GM23338 (cell line): ENCODE data around the gene GPR42. TPM values are rescaled to one million over a fixed set of nuclear protein-coding genes. Genes with fewer than 3 reads are reported as not detected.
A peak's percentile ranks its signal among the peaks of the same experiment; 100 is the strongest.

Experiments
- ATAC-seq: fragments of 200-7000 bp; cut with Tn5 transposase; 3 replicates; pipeline ENCODE4 v1.9.1; 2020
- DNase-seq: peaks from one replicate; pipeline ENCODE4 v3.0.0-alpha.2; 2015; ENCODE audit warnings: low spot score
- H2AFZ ChIP-seq: fragments of 200-600 bp; sonication (generic); 2 replicates; pipeline ENCODE4 v1.8.0; 2016; ENCODE audit warnings: antibody characterized with exemption, mild to moderate bottlenecking, moderate library complexity
- H3F3A ChIP-seq: fragments of 200-600 bp; sonication (generic); replicated peaks from 2 replicates; pipeline ENCODE4 v1.8.0; 2017; ENCODE audit warnings: antibody characterized with exemption, mixed run types, low read depth
- H3K27ac ChIP-seq: fragments of 200-600 bp; sonication (generic); 2 replicates; pipeline ENCODE4 v1.6.1; 2016; ENCODE audit warnings: low read depth
- H3K27me3 ChIP-seq: fragments of 200-600 bp; sonication (generic); 2 replicates; pipeline ENCODE4 v1.8.0; 2016; ENCODE audit warnings: mild to moderate bottlenecking, mixed run types, moderate library complexity; ENCODE audit not compliant: insufficient read depth
- H3K36me3 ChIP-seq: fragments of 200-600 bp; sonication (generic); 2 replicates; pipeline ENCODE4 v1.8.0; 2016; ENCODE audit warnings: mild to moderate bottlenecking; ENCODE audit not compliant: insufficient read depth
- H3K4me1 ChIP-seq: fragments of 200-600 bp; sonication (generic); 2 replicates; pipeline ENCODE4 v1.8.0; 2016; ENCODE audit warnings: mild to moderate bottlenecking, moderate library complexity; ENCODE audit not compliant: insufficient read depth
- H3K4me2 ChIP-seq: fragments of 200-600 bp; sonication (generic); 2 replicates; pipeline ENCODE4 v1.7.1; 2017; ENCODE audit warnings: mixed run types
- H3K4me3 ChIP-seq: fragments of 200-600 bp; sonication (generic); 2 replicates; pipeline ENCODE4 v1.6.1; 2016; ENCODE audit warnings: mixed run types
- H3K79me2 ChIP-seq: fragments of 200-600 bp; sonication (generic); replicated peaks from 2 replicates; pipeline ENCODE4 v1.8.0; 2017; ENCODE audit warnings: mild to moderate bottlenecking; ENCODE audit not compliant: insufficient read depth
- H3K9me2 ChIP-seq: fragments of 200-600 bp; sonication (generic); 2 replicates; pipeline ENCODE4 v1.8.0; 2017; ENCODE audit not compliant: insufficient read depth
- H4K20me1 ChIP-seq: fragments of 200-600 bp; sonication (generic); replicated peaks from 2 replicates; pipeline ENCODE4 v1.8.0; 2017; ENCODE audit warnings: mild to moderate bottlenecking; ENCODE audit not compliant: insufficient read depth
- H3K27ac Mint-ChIP-seq: 2 replicates; pipeline ENCODE4 v1.8.0; 2020; ENCODE audit warnings: inconsistent platforms, mild to moderate bottlenecking, moderate library complexity, mixed read lengths
- H3K27me3 Mint-ChIP-seq: 3 replicates; pipeline ENCODE4 v1.8.0; 2022; ENCODE audit warnings: low read depth, mild to moderate bottlenecking, moderate library complexity, mixed read lengths, inconsistent platforms; ENCODE audit not compliant: insufficient read depth, poor library complexity
- H3K36me3 Mint-ChIP-seq: 3 replicates; pipeline ENCODE4 v1.8.0; 2021; ENCODE audit warnings: low read depth, mild to moderate bottlenecking, inconsistent platforms, moderate library complexity, mixed read lengths
- H3K4me1 Mint-ChIP-seq: 3 replicates; pipeline ENCODE4 v1.8.0; 2020; ENCODE audit warnings: mild to moderate bottlenecking, inconsistent platforms, mixed read lengths
- H3K4me3 Mint-ChIP-seq: 3 replicates; pipeline ENCODE4 v1.8.0; 2021; ENCODE audit warnings: moderate library complexity, mild to moderate bottlenecking, inconsistent platforms, mixed read lengths
- H3K9me3 Mint-ChIP-seq: 3 replicates; pipeline ENCODE4 v1.8.0; 2020; ENCODE audit warnings: moderate library complexity, mild to moderate bottlenecking, inconsistent platforms, mixed read lengths
- CREB1 ChIP-seq: fragments of 250-450 bp; sonication (Bioruptor Pico); IDR thresholded peaks from 2 replicates; pipeline ENCODE4 v1.5.0; 2020; ENCODE audit warnings: low read depth, mild to moderate bottlenecking, moderate library complexity
- CTCF ChIP-seq, 2 experiments: fragments of 200-600 bp in 1 of 2; sonication (generic) in 1 of 2; conservative IDR thresholded peaks; 2 replicates each; pipeline versions ENCODE4 v1.5.1 to v1.6.1; 2016 to 2017; ENCODE audit warnings: antibody characterized with exemption in 2 of 2, low read depth in 2 of 2, mild to moderate bottlenecking in 2 of 2, moderate library complexity in 1 of 2
- EZH2 ChIP-seq: fragments of 200-600 bp; sonication (generic); IDR thresholded peaks from one replicate; pipeline ENCODE4 v1.8.0; 2017; ENCODE audit warnings: antibody characterized with exemption, mild to moderate bottlenecking, low read depth; ENCODE audit not compliant: unreplicated experiment
- NANOG ChIP-seq: IDR thresholded peaks from 2 replicates; pipeline ENCODE4 v1.6.1; 2016; ENCODE audit warnings: antibody characterized with exemption, borderline replicate concordance
- POLR2AphosphoS5 ChIP-seq: IDR thresholded peaks from 2 replicates; pipeline ENCODE4 v1.6.1; 2016; ENCODE audit warnings: antibody characterized with exemption, low read depth
- REST ChIP-seq: IDR thresholded peaks from one replicate; pipeline ENCODE4 v1.6.1; 2018; ENCODE audit warnings: antibody characterized with exemption; ENCODE audit not compliant: unreplicated experiment
- STAT1 ChIP-seq: IDR thresholded peaks from one replicate; pipeline ENCODE4 v1.6.1; 2016; ENCODE audit warnings: antibody characterized with exemption; ENCODE audit not compliant: unreplicated experiment
- ZNF114 ChIP-seq: fragments of 250-450 bp; sonication (Bioruptor Pico); IDR thresholded peaks from 2 replicates; pipeline ENCODE4 v1.5.0; 2020; ENCODE audit warnings: mild to moderate bottlenecking, moderate library complexity
- ZNF331 ChIP-seq: fragments of 250-450 bp; sonication (Bioruptor Pico); IDR thresholded peaks from 2 replicates; pipeline ENCODE4 v1.5.0; 2020; ENCODE audit warnings: low read depth, mild to moderate bottlenecking, moderate library complexity
- ZNF462 ChIP-seq: fragments of 250-450 bp; sonication (Bioruptor Pico); IDR thresholded peaks from 2 replicates; pipeline ENCODE4 v1.5.0; 2020; ENCODE audit warnings: mild to moderate bottlenecking, moderate library complexity
- polyA plus RNA-seq: library from polyadenylated mRNA; unstranded; fragments of >200 nt; fragmentation: Nextera tagmentation; extraction: Ambion mirVana; gene quantifications from 2 replicates; pipeline ENCODE4 v1.2.1, GENCODE V29; 2016
- total RNA-seq: library from RNA; depleted of rRNA; stranded (reverse); fragments of >200 nt; shearing (Covaris generic); gene quantifications from 2 replicates; pipeline ENCODE4 v1.2.3, GENCODE V29; 2014

GPR42 gene
- total and polyA plus RNA-seq, 2 experiments from 2014 or later: not detected

GRCh38 chr19:35331551-35332214 lies 39.2 kb upstream of the GPR42 start (continued):
- TF ChIP-seq ZNF462 (CRISPR knock-in tag) (no peak), CTCF (conservative IDR thresholded peaks at IDR 0.05; ENCODE audit: low read depth in 2 of 2) (no peak), NANOG (no peak), ZNF114 (CRISPR knock-in tag) (no peak)

GRCh38 chr19:35332817-35333216 lies 38.1 kb upstream of the GPR42 start:
- no peaks in the 10 kb centered on the region for H3K36me3 ChIP-seq
- ATAC-seq (no peak; the same call in 2 of the 3 replicates), DNase-seq (peak; percentile 12)
- H3K4me3 Mint-ChIP-seq: no peak overlapping the region
- no peak overlapping the region for H3K4me2 ChIP-seq
- no peaks in the 10 kb centered on the region for H3K79me2 ChIP-seq
- H3K27ac ChIP-seq: no peak overlapping the region
- H3K27ac Mint-ChIP-seq: no peak overlapping the region
- no peaks in the 10 kb centered on the region for H3K9me2 ChIP-seq
- peaks cover 5% of the 10 kb centered on the region for H3K27me3 Mint-ChIP-seq
- H2AFZ ChIP-seq: peak overlapping the region; percentile 28; the same call in 1 of the 2 replicates
- H3K27me3 ChIP-seq: no peaks in the 10 kb centered on the region
- H3K4me1 Mint-ChIP-seq: peaks cover 7% of the 10 kb centered on the region
- H4K20me1 ChIP-seq: no peaks in the 10 kb centered on the region
- no peaks in the 10 kb centered on the region for H3K4me1 ChIP-seq
- no peaks in the 10 kb centered on the region for H3F3A ChIP-seq
- no peaks in the 10 kb centered on the region; the same call in 2 of the 3 replicates for H3K9me3 Mint-ChIP-seq
- no peaks in the 10 kb centered on the region for H3K36me3 Mint-ChIP-seq
- H3K4me3 ChIP-seq: no peak overlapping the region
- TF ChIP-seq REST: no peak
- no peak for TF ChIP-seq POLR2AphosphoS5
- TF ChIP-seq EZH2: no peak
- no peak for TF ChIP-seq NANOG
- no peak for TF ChIP-seq CREB1 (CRISPR knock-in tag)
- no peak for TF ChIP-seq ZNF331 (CRISPR knock-in tag)
- no peak for TF ChIP-seq STAT1
